PFSK-1 (cell line): ENCODE results near the gene FSHR.

Experiments used
- FOXP2 ChIP-seq: optimal IDR thresholded peaks from 2 replicates; pipeline ENCODE3; 2011; ENCODE audit warnings: borderline replicate concordance, control low read depth, inconsistent platforms; ENCODE audit not compliant: insufficient read depth; ENCODE audit errors: extremely low read length, extremely low read depth
- POLR2AphosphoS5 ChIP-seq: IDR thresholded peaks from 2 replicates; pipeline ENCODE4 v1.6.1; 2012; ENCODE audit warnings: low read depth, mild to moderate bottlenecking, control low read depth, low read length, moderate library complexity
- SIN3A ChIP-seq: IDR thresholded peaks from 2 replicates; pipeline ENCODE4 v1.6.1; 2012; ENCODE audit warnings: mild to moderate bottlenecking, low read length, moderate library complexity, borderline replicate concordance; ENCODE audit not compliant: insufficient read depth
- TAF1 ChIP-seq: IDR thresholded peaks from 2 replicates; pipeline ENCODE4 v1.6.1; 2012; ENCODE audit warnings: low read length, control low read depth, borderline replicate concordance; ENCODE audit not compliant: insufficient read depth
- TF ChIP-seq, protein P1 (sequence below), 2 experiments: IDR thresholded peaks; 2 replicates each; pipeline versions ENCODE4 v1.6.1 to v1.8.0; 2011 to 2012; ENCODE audit warnings: low read depth in 2 of 2, low read length in 2 of 2, control low read depth in 1 of 2, inconsistent platforms in 1 of 2, mild to moderate bottlenecking in 1 of 2, moderate library complexity in 1 of 2; ENCODE audit not compliant: insufficient read depth in 1 of 2

The FSHR gene

DNA sequence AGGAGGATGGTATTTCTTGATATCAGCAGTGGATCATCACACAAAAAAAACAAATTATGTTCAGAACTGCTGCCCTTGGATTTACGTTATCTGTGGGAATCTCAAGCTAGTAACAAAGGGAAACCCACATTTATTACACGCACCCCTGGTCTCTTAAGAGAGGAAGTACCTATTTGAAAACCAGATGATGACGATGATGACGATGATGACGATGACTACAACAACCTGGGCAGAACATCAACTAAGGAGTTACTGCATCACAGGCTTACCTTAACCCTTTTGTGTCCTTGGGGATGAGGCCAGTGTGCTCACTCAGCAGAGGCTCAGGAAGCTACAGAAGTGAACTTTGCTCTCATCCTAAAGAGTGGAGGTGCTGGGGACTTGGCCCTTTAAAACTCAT, 169.4 kb downstream of the FSHR start:
- TF ChIP-seq, protein P1, sequence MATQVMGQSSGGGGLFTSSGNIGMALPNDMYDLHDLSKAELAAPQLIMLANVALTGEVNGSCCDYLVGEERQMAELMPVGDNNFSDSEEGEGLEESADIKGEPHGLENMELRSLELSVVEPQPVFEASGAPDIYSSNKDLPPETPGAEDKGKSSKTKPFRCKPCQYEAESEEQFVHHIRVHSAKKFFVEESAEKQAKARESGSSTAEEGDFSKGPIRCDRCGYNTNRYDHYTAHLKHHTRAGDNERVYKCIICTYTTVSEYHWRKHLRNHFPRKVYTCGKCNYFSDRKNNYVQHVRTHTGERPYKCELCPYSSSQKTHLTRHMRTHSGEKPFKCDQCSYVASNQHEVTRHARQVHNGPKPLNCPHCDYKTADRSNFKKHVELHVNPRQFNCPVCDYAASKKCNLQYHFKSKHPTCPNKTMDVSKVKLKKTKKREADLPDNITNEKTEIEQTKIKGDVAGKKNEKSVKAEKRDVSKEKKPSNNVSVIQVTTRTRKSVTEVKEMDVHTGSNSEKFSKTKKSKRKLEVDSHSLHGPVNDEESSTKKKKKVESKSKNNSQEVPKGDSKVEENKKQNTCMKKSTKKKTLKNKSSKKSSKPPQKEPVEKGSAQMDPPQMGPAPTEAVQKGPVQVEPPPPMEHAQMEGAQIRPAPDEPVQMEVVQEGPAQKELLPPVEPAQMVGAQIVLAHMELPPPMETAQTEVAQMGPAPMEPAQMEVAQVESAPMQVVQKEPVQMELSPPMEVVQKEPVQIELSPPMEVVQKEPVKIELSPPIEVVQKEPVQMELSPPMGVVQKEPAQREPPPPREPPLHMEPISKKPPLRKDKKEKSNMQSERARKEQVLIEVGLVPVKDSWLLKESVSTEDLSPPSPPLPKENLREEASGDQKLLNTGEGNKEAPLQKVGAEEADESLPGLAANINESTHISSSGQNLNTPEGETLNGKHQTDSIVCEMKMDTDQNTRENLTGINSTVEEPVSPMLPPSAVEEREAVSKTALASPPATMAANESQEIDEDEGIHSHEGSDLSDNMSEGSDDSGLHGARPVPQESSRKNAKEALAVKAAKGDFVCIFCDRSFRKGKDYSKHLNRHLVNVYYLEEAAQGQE (IDR thresholded peaks at IDR 0.05; ENCODE audit: insufficient read depth in 1 of 2, low read depth in 2 of 2, low read length in 2 of 2): no peak
- TF ChIP-seq TAF1: no peak
- no peak for TF ChIP-seq POLR2AphosphoS5
- no peak for TF ChIP-seq SIN3A
- no peak for TF ChIP-seq FOXP2

DNA sequence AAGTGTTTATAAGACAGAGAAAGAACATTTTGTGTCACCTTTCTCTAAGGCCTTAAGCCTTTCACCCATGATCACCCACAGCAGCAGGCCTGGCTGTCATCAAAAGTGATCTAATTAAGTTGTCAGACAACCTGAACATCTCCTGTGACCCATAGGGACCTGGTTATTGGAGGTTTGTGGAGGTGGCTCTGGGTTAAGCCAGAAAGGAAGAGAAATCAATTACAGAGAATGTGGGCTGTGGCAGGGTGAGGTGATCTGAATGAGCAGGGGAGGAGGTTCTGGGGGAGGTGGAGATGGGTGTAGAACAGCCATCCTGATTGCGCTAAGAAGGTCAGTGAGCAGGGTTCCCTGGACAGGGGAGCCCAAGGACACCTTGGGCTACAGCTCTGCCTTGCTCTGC, 170.8 kb downstream of the FSHR start:
- TF ChIP-seq FOXP2 (no peak), SIN3A (no peak), POLR2AphosphoS5 (no peak), TAF1 (no peak)
- TF ChIP-seq, protein P1 (IDR thresholded peaks at IDR 0.05; ENCODE audit: insufficient read depth in 1 of 2, low read depth in 2 of 2, low read length in 2 of 2): no peak

DNA sequence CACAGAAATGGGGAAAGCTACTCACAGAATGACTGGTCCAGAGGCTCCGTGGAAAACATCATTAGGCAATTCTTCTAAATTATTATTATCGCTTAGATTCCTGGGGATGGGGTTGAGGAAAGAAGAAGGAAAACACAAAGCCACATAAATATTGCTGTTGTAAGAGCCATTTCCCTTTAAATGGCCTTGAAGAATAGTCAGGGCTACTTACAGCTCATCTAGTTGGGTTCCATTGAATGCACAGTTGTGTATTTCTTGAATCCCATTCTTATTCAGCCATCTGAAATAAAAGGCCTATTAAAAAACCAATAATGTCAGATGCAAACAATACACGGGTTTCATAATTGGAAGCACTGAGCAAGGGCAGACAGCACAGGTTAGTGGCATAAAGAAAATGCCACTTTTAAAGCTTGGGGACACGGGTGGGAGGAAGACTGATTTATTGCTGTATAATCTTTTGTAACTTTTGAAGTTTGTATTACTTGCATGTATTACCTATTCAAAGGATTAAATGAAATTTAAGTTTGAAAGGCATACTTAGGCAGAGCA, 171.4 kb downstream of the FSHR start:
- TF ChIP-seq TAF1 (no peak), FOXP2 (no peak), SIN3A (no peak), POLR2AphosphoS5 (no peak)
- TF ChIP-seq, protein P1 (IDR thresholded peaks at IDR 0.05; ENCODE audit: insufficient read depth in 1 of 2, low read depth in 2 of 2, low read length in 2 of 2): no peak

- TF ChIP-seq SIN3A (no peak), FOXP2 (no peak), POLR2AphosphoS5 (no peak), TAF1 (no peak)
- TF ChIP-seq, protein P1 (IDR thresholded peaks at IDR 0.05; ENCODE audit: insufficient read depth in 1 of 2, low read depth in 2 of 2, low read length in 2 of 2): no peak
Measured at GRCh38 chr2:48980846-48981245, 173.5 kb downstream of the FSHR start.

DNA sequence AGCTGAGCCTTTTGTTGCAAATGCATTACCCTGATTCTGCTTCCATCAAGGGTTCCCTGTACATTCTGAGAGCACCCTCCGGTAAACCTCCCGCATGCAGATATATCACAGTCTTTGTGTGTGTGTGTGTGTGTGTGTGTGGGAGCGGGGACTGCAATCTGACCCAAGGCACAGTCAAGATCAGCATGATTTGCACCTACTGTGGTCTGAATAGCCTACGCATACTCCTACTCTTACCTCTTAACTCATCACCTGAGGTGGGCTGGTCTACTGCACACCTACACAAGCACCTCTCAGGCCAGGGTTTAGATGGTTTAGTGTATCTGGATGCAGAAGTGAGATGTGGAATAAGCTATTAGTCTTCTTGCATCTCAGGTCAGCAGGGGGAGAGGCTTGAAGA, 174.6 kb downstream of the FSHR start:
- TF ChIP-seq, protein P1 (IDR thresholded peaks at IDR 0.05; ENCODE audit: insufficient read depth in 1 of 2, low read depth in 2 of 2, low read length in 2 of 2): no peak
- TF ChIP-seq TAF1: no peak
- TF ChIP-seq FOXP2: no peak
- no peak for TF ChIP-seq POLR2AphosphoS5
- TF ChIP-seq SIN3A: no peak
